B cell (primary cell): Measurements from ENCODE around the gene JAK1. TPM values are rescaled to one million over a fixed set of nuclear protein-coding genes. Genes with fewer than 3 reads are reported as not detected.

Source experiments
- ATAC-seq: fragments of 200-7000 bp; cut with Tn5 transposase; one replicate; pipeline ENCODE4 v1.10.0; 2021; ENCODE audit warnings: low read depth, mild to moderate bottlenecking, moderate number of reproducible peaks, moderate library complexity
- CTCF ChIA-PET: fragments of 350-600 bp; sonication (Branson Sonifier 250); formaldehyde crosslinking; loops from one replicate; lab custom pipeline; 2021; ENCODE audit warnings: antibody characterized with exemption, inconsistent platforms; lab: Charles Lee
- POLR2A ChIA-PET: fragments of 350-600 bp; sonication (Branson Sonifier 250); formaldehyde crosslinking; loops from one replicate; lab custom pipeline; 2021; ENCODE audit warnings: antibody characterized with exemption; lab: Charles Lee
- DNase-seq: peaks from one replicate; pipeline ENCODE4 v3.0.0; 2013
- H2AFZ ChIP-seq: 2 replicates; pipeline ENCODE4 v1.6.1; 2012; ENCODE audit warnings: mild to moderate bottlenecking, low read depth, low read length; ENCODE audit not compliant: insufficient read depth, poor library complexity, severe bottlenecking
- H3K27ac ChIP-seq, 2 donors: 1 replicate in 1 of 2; 2 replicates in 1 of 2; pipeline ENCODE4 v1.5.1; 2012 to 2013; ENCODE audit warnings: low read length in 2 of 2, mild to moderate bottlenecking in 2 of 2, moderate library complexity in 1 of 2
- H3K27me3 ChIP-seq, 4 experiments: fragments of 200-600 bp in 1 of 4; sonication (generic) in 1 of 4; replicated peaks in 1 of 4; 1 replicate in 2 of 4; 2 replicates in 2 of 4; pipeline versions ENCODE4 v1.6.1 to v1.7.0; 2013 to 2016; ENCODE audit warnings: low read length in 3 of 4, mild to moderate bottlenecking in 2 of 4, mixed read lengths in 1 of 4, moderate library complexity in 1 of 4; ENCODE audit not compliant: insufficient read depth in 4 of 4, control insufficient read depth in 3 of 4; ENCODE audit errors: control extremely low read depth in 1 of 4
- H3K36me3 ChIP-seq, 2 experiments: replicated peaks in 1 of 2; 1 replicate in 1 of 2; 2 replicates in 1 of 2; pipeline versions ENCODE4 v1.6.1 to v1.7.1; 2013; ENCODE audit warnings: low read length in 1 of 2; ENCODE audit not compliant: insufficient read depth in 2 of 2, control insufficient read depth in 1 of 2; ENCODE audit errors: control extremely low read depth in 1 of 2, extremely low read depth in 1 of 2
- H3K4me1 ChIP-seq, 2 donors: fragments of 200-600 bp in 1 of 2; sonication (generic) in 1 of 2; 1 replicate in 1 of 2; 2 replicates in 1 of 2; pipeline versions ENCODE4 v1.5.1 to v1.6.1; 2013 to 2017; ENCODE audit warnings: low read length in 2 of 2; ENCODE audit not compliant: control insufficient read depth in 2 of 2, insufficient read depth in 2 of 2
- H3K4me2 ChIP-seq: replicated peaks from 2 replicates; pipeline ENCODE3; 2012; ENCODE audit warnings: mild to moderate bottlenecking, low read depth, low read length; ENCODE audit not compliant: poor library complexity, severe bottlenecking
- H3K4me3 ChIP-seq, 5 experiments: fragments of 200-600 bp in 1 of 5; sonication (generic) in 1 of 5; 1 replicate in 3 of 5; 2 replicates in 2 of 5; pipeline versions ENCODE4 v1.5.1 to v1.7.0; 2011 to 2016; ENCODE audit warnings: low read length in 4 of 5, mild to moderate bottlenecking in 4 of 5, low read depth in 2 of 5, control low read depth in 1 of 5, moderate library complexity in 1 of 5; ENCODE audit not compliant: insufficient read depth in 1 of 5; ENCODE audit errors: control extremely low read depth in 1 of 5, extremely low read depth in 1 of 5
- H3K79me2 ChIP-seq: fragments of 200-600 bp; sonication (generic); one replicate; pipeline ENCODE4 v1.6.0; 2016; ENCODE audit warnings: low read length; ENCODE audit not compliant: control insufficient read depth, insufficient read depth
- H3K9ac ChIP-seq: fragments of 200-600 bp; sonication (generic); 2 replicates; pipeline ENCODE4 v1.6.1; 2017; ENCODE audit warnings: mild to moderate bottlenecking, low read length, moderate library complexity
- H3K9me3 ChIP-seq, 3 donors: one replicate each; pipeline versions ENCODE4 v1.6.1 to v1.7.1; 2013; ENCODE audit warnings: low read length in 2 of 3; ENCODE audit not compliant: control insufficient read depth in 2 of 3, insufficient read depth in 1 of 3; ENCODE audit errors: control extremely low read depth in 1 of 3
- H4K20me1 ChIP-seq: 2 replicates; pipeline ENCODE4 v1.6.0; 2012; ENCODE audit warnings: mild to moderate bottlenecking, low read length; ENCODE audit not compliant: insufficient read depth, control insufficient read depth, poor library complexity, severe bottlenecking
- H3K27ac Mint-ChIP-seq: one replicate; pipeline ENCODE4 v1.8.0; 2021; ENCODE audit warnings: mixed read lengths
- H3K27me3 Mint-ChIP-seq: one replicate; pipeline ENCODE4 v1.8.0; 2021; ENCODE audit warnings: mixed read lengths
- H3K4me1 Mint-ChIP-seq: one replicate; pipeline ENCODE4 v1.8.0; 2021; ENCODE audit warnings: mixed read lengths
- H3K4me3 Mint-ChIP-seq: one replicate; pipeline ENCODE4 v1.8.0; 2021; ENCODE audit warnings: mixed read lengths
- H3K9me3 Mint-ChIP-seq: one replicate; pipeline ENCODE4 v1.8.0; 2022; ENCODE audit warnings: mixed read lengths; ENCODE audit not compliant: insufficient read depth
- EZH2 ChIP-seq: IDR thresholded peaks from 2 replicates; pipeline ENCODE4 v1.6.1; 2012; ENCODE audit warnings: borderline replicate concordance, low read depth, mild to moderate bottlenecking, moderate library complexity, low read length; ENCODE audit not compliant: insufficient read depth, poor library complexity, severe bottlenecking
- WGBS: methylation state at CpG from one replicate; pipeline ENCODE4 v1.1.5; 2013; ENCODE audit warnings: missing lambda C conversion rate; ENCODE audit not compliant: insufficient coverage; 5-methylcytosine and 5-hydroxymethylcytosine counted together
- intact Hi-C: fragments of 100-400 bp; cut with micrococcal nuclease; formaldehyde crosslinking; loops from one replicate; pipeline ENCODE4 v1.10.0; 2022
- polyA plus RNA-seq: library from polyadenylated mRNA; depleted of rRNA; stranded (reverse); fragments of >200 nt; gene quantifications from 2 replicates; pipeline ENCODE4 v1.2.3, GENCODE V29; 2012
- total RNA-seq, 2 donors: library from RNA; stranded (reverse); fragments of 120-200 nt in 1 of 2; gene quantifications; 1 replicate in 1 of 2; 2 replicates in 1 of 2; pipeline versions ENCODE4 v1.2.3 to v1.2.4, GENCODE V29; 2013 to 2022
- TF ChIP-seq, protein P1 (sequence below): fragments of 200-600 bp; IDR thresholded peaks from one replicate; pipeline ENCODE4 v1.8.0; 2022; ENCODE audit warnings: antibody characterized with exemption, mild to moderate bottlenecking

Gene JAK1
- total and polyA plus RNA-seq, 2 donors (not counting 1 experiment from before 2014, with no cell fraction given): 99.0 to 244 TPM

DNA sequence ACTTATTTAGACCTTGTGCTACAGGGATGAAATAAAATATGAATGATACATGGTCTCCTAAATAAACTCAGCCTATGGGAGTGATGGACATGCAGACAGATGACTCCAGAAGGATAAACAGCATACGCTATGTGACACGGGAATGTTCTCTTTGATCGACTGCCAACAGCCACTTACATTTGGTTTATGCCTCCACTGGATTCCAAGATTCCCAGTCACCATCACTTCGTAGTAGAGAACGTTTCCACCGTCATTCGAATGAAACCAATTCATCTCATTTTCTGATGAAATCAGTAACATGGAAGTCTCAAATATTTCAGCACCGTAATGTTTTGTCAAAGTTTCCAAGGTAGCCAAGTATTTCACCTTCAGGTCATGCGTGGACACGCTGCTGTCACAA is 99.7 kb downstream of the JAK1 start:
- ATAC-seq: no peak
- Histone ChIP-seq H3K9me3 (no peaks in the 10 kb centered on the region), H3K79me2 (peaks cover 35% of the 10 kb centered on the region), H3K27me3 (no peaks in the 10 kb centered on the region), H4K20me1 (no peaks in the 10 kb centered on the region), H2AFZ (no peak overlapping the region), H3K27ac (no peak overlapping the region), H3K4me2 (no peak overlapping the region), H3K36me3 (peaks cover 3 to 63% of the 10 kb centered on the region in 2 experiments), H3K4me3 (no peak overlapping the region), H3K9ac (no peak overlapping the region), H3K4me1 (peaks cover 53 to 54% of the 10 kb centered on the region in 2 donors)
- Mint-ChIP-seq H3K4me1 (peaks cover 62% of the 10 kb centered on the region), H3K27me3 (no peaks in the 10 kb centered on the region), H3K27ac (no peak overlapping the region), H3K9me3 (no peaks in the 10 kb centered on the region), H3K4me3 (no peak overlapping the region)
- intact Hi-C loops: no loop called here
- 98% methylated on average over 10 of the region's 10 CpGs for WGBS
- no peak for DNase-seq
- CTCF ChIA-PET: no interaction called here
- POLR2A ChIA-PET: no interaction called here
- TF ChIP-seq, protein P1, sequence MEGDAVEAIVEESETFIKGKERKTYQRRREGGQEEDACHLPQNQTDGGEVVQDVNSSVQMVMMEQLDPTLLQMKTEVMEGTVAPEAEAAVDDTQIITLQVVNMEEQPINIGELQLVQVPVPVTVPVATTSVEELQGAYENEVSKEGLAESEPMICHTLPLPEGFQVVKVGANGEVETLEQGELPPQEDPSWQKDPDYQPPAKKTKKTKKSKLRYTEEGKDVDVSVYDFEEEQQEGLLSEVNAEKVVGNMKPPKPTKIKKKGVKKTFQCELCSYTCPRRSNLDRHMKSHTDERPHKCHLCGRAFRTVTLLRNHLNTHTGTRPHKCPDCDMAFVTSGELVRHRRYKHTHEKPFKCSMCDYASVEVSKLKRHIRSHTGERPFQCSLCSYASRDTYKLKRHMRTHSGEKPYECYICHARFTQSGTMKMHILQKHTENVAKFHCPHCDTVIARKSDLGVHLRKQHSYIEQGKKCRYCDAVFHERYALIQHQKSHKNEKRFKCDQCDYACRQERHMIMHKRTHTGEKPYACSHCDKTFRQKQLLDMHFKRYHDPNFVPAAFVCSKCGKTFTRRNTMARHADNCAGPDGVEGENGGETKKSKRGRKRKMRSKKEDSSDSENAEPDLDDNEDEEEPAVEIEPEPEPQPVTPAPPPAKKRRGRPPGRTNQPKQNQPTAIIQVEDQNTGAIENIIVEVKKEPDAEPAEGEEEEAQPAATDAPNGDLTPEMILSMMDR: no peak
- TF ChIP-seq EZH2: no peak

- H3K27ac ChIP-seq: peak overlapping the region; percentile 74 to 79
- peak; percentile 31 for DNase-seq
- CTCF ChIA-PET: interaction anchor here (1.1 to 2.3 kb wide), 5 partner anchors 42 to 210 kb away, joined by 4 to 10 read pairs (median 9); partner anchors contain the start of gene JAK1
- peaks cover 45% of the 10 kb centered on the region for H3K79me2 ChIP-seq
- H3K4me2 ChIP-seq: peak overlapping the region; percentile 60
- no peak for TF ChIP-seq EZH2
- TF ChIP-seq, protein P1: no peak
- POLR2A ChIA-PET: interaction anchor here (2.2 kb wide), 1 partner anchor 101 kb away, joined by 9 read pairs; the partner anchor contains the start of gene JAK1
- no peaks in the 10 kb centered on the region for H3K27me3 ChIP-seq
- no peak overlapping the region for H3K9ac ChIP-seq
- H3K9me3 Mint-ChIP-seq: no peaks in the 10 kb centered on the region
- peak overlapping the region; percentile 90 for H3K27ac Mint-ChIP-seq
- H4K20me1 ChIP-seq: peaks cover 5% of the 10 kb centered on the region
- peaks cover 3 to 52% of the 10 kb centered on the region in 2 experiments for H3K36me3 ChIP-seq
- H3K4me3 ChIP-seq: no peak overlapping the region
- peaks cover 63 to 66% of the 10 kb centered on the region in 2 donors for H3K4me1 ChIP-seq
- no peaks in the 10 kb centered on the region for H3K27me3 Mint-ChIP-seq
- intact Hi-C loops: loop anchor here (2.0 kb wide), 2 partner anchors 16 to 204 kb away; no protein-coding TSS in a partner anchor
- H3K4me3 Mint-ChIP-seq: peak overlapping the region; percentile 77
- ATAC-seq: no peak
- no peak overlapping the region for H2AFZ ChIP-seq
- H3K9me3 ChIP-seq: no peaks in the 10 kb centered on the region
- WGBS: 78% methylated on average over 3 of the region's 6 CpGs
- peaks cover 73% of the 10 kb centered on the region for H3K4me1 Mint-ChIP-seq
These were observed 101.1 kb downstream of the JAK1 start for GRCh38 chr1:64865105-64865757.
